ENCODE data around the gene KIF6.

The KIF6 gene

GRCh38 chr6:39321761-39322160 lies 403.4 kb downstream of the KIF6 start:
- no peaks in the 10 kb centered on the region for H3K4me1 ChIP-seq
- no peak overlapping the region for H2AFZ ChIP-seq
- H3K4me3 ChIP-seq (ENCODE audit: low read depth, low read length), result no peak overlapping the region
- H3K9me3 ChIP-seq (ENCODE audit: control insufficient read depth, low read length), result no peaks in the 10 kb centered on the region
- no peaks in the 10 kb centered on the region for H3K79me2 ChIP-seq
- no peaks in the 10 kb centered on the region for H3K36me3 ChIP-seq (ENCODE audit: control insufficient read depth, insufficient read depth, low read length)
- TF ChIP-seq, protein P1, sequence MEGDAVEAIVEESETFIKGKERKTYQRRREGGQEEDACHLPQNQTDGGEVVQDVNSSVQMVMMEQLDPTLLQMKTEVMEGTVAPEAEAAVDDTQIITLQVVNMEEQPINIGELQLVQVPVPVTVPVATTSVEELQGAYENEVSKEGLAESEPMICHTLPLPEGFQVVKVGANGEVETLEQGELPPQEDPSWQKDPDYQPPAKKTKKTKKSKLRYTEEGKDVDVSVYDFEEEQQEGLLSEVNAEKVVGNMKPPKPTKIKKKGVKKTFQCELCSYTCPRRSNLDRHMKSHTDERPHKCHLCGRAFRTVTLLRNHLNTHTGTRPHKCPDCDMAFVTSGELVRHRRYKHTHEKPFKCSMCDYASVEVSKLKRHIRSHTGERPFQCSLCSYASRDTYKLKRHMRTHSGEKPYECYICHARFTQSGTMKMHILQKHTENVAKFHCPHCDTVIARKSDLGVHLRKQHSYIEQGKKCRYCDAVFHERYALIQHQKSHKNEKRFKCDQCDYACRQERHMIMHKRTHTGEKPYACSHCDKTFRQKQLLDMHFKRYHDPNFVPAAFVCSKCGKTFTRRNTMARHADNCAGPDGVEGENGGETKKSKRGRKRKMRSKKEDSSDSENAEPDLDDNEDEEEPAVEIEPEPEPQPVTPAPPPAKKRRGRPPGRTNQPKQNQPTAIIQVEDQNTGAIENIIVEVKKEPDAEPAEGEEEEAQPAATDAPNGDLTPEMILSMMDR (IDR thresholded peaks at IDR 0.05), result no peak
- H3K27ac ChIP-seq, result no peak overlapping the region
- no peak overlapping the region for H3K4me2 ChIP-seq (ENCODE audit: low read length)
- no peak overlapping the region for H3K9ac ChIP-seq
- H3K27me3 ChIP-seq (ENCODE audit: control insufficient read depth, insufficient read depth, low read length), result no peaks in the 10 kb centered on the region

DNA sequence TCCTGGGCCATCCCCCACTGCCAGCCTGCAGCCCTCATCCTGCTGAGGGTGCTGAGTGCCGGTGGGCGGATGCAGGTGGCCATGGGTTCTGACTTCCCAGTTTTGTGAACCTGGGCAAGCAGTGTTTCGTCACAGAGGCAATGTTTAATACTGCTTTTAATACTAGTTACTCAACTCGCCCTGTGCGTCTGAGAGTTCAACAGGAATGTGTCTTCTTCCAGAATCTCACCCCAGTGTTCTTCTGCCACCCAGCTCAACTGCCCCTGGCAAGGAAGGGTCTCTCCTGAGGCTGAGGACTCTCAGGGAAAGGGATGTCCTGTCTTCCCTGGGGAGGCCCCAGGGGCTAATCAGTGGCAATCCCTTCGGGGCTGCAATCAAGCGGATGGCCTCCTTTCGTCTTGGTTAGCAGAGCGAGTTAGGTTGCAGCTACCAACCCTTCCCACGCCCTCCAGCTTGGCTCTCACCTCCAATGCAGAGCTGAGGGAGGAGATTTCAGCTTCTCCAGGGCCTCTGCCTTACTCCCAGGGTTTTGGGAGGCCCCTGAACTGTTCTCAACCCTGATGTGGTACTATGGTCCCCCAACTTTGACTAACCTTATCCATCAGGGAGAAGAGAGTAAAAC lies 404.7 kb downstream of the KIF6 start:
- Histone ChIP-seq H3K27me3 (ENCODE audit: control insufficient read depth, insufficient read depth, low read length) (no peaks in the 10 kb centered on the region), H3K36me3 (ENCODE audit: control insufficient read depth, insufficient read depth, low read length) (no peaks in the 10 kb centered on the region), H2AFZ (no peak overlapping the region), H3K4me1 (no peaks in the 10 kb centered on the region), H3K27ac (no peak overlapping the region), H3K4me3 (ENCODE audit: low read depth, low read length) (no peak overlapping the region), H3K9me3 (ENCODE audit: control insufficient read depth, low read length) (no peaks in the 10 kb centered on the region), H3K79me2 (no peaks in the 10 kb centered on the region), H3K4me2 (ENCODE audit: low read length) (no peak overlapping the region), H3K9ac (no peak overlapping the region)
- TF ChIP-seq, protein P1 (IDR thresholded peaks at IDR 0.05), result no peak

GRCh38 chr6:39319621-39320362 lies 405.4 kb downstream of the KIF6 start:
- Histone ChIP-seq H2AFZ (no peak overlapping the region), H3K4me1 (no peaks in the 10 kb centered on the region), H3K9ac (no peak overlapping the region), H3K27me3 (ENCODE audit: control insufficient read depth, insufficient read depth, low read length) (no peaks in the 10 kb centered on the region), H3K9me3 (ENCODE audit: control insufficient read depth, low read length) (no peaks in the 10 kb centered on the region), H3K36me3 (ENCODE audit: control insufficient read depth, insufficient read depth, low read length) (no peaks in the 10 kb centered on the region), H3K4me3 (ENCODE audit: low read depth, low read length) (no peak overlapping the region), H3K27ac (no peak overlapping the region), H3K79me2 (no peaks in the 10 kb centered on the region), H3K4me2 (ENCODE audit: low read length) (no peak overlapping the region)
- TF ChIP-seq, protein P1 (IDR thresholded peaks at IDR 0.05), result no peak

DNA sequence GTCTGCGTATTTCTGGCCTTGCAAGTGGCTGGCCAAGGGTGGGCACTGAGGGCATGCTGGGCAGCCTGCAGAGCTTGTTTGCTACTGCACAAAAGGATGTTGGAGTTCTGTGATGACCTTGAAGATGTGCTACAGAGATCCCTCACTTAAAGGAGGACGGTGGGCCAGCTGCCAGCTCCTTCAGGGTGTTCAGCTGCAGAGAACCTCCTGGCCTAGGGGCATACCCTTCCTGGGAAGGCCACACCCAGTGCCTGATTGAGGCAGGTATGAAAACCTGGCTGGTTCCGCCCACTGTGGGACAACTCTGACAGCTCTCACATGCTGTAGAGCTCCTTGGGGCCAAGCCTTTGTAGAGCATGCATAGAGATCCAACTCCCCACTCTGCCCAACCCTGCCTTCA lies 408.0 kb downstream of the KIF6 start:
- TF ChIP-seq, protein P1 (IDR thresholded peaks at IDR 0.05), result no peak
- Histone ChIP-seq H3K9me3 (ENCODE audit: control insufficient read depth, low read length) (no peaks in the 10 kb centered on the region), H3K27ac (no peak overlapping the region), H3K4me1 (no peaks in the 10 kb centered on the region), H3K4me3 (ENCODE audit: low read depth, low read length) (no peak overlapping the region), H3K9ac (no peak overlapping the region), H3K4me2 (ENCODE audit: low read length) (no peak overlapping the region), H3K27me3 (ENCODE audit: control insufficient read depth, insufficient read depth, low read length) (peaks cover 14% of the 10 kb centered on the region), H2AFZ (no peak overlapping the region), H3K79me2 (no peaks in the 10 kb centered on the region), H3K36me3 (ENCODE audit: control insufficient read depth, insufficient read depth, low read length) (no peaks in the 10 kb centered on the region)
